Measurements from ENCODE around the gene NFE2L3.

DNA sequence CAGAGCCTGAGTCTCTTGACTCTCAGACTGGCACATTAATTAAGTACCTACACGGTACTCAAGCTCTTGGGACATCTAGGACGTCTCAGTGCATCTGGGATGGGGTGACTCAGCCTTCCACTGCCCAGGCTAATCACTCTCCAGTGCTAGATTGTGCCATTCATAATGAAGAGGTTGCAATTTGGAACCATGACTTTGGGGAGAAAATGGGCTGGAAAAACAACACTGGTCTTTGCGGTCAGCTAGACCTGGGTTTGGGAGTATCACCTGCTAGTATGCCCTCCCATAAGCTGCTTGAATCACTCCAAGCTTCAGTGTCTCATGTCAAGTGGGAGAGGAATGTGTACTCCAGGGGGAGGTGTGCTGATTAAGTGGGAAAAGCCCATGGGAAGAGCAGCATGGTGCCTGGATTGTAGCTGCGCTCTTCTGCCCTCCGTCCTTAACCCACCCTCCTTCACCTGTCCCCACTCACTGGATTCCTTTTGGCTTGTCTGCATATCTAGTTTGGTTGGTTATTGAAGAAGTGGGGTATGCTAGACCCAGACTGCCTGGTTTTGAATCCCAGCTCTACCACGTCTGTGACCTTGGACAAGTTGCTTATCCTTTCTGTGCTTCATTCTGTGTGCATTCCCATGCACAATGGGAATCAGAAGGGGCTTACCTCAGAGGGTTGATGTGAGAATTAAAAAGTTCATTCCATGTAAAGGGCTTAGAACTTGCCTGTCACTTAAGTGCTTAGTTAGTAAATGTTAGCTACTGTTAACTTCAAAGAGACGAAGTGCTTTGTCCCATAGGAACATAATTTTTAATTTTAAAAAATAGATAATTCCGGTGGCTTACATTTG, 3.8 kb downstream of the NFE2L3 start:
- TF ChIP-seq, protein P1, sequence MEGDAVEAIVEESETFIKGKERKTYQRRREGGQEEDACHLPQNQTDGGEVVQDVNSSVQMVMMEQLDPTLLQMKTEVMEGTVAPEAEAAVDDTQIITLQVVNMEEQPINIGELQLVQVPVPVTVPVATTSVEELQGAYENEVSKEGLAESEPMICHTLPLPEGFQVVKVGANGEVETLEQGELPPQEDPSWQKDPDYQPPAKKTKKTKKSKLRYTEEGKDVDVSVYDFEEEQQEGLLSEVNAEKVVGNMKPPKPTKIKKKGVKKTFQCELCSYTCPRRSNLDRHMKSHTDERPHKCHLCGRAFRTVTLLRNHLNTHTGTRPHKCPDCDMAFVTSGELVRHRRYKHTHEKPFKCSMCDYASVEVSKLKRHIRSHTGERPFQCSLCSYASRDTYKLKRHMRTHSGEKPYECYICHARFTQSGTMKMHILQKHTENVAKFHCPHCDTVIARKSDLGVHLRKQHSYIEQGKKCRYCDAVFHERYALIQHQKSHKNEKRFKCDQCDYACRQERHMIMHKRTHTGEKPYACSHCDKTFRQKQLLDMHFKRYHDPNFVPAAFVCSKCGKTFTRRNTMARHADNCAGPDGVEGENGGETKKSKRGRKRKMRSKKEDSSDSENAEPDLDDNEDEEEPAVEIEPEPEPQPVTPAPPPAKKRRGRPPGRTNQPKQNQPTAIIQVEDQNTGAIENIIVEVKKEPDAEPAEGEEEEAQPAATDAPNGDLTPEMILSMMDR (IDR thresholded peaks at IDR 0.05): no peak
- TF ChIP-seq POLR2A (IDR thresholded peaks at IDR 0.05): no peak
